DMS 273 (cell line): ENCODE measurements around the gene CYB5A.

Experiments used
- DNase-seq: peaks from one replicate; lab custom pipeline; 2025; ENCODE audit not compliant: unreplicated experiment; lab: John Stamatoyannopoulos, UW

The CYB5A gene

GRCh38 chr18:74278058-74278457 lies 13.7 kb downstream of the CYB5A start:
- DNase-seq: no peak

DNA sequence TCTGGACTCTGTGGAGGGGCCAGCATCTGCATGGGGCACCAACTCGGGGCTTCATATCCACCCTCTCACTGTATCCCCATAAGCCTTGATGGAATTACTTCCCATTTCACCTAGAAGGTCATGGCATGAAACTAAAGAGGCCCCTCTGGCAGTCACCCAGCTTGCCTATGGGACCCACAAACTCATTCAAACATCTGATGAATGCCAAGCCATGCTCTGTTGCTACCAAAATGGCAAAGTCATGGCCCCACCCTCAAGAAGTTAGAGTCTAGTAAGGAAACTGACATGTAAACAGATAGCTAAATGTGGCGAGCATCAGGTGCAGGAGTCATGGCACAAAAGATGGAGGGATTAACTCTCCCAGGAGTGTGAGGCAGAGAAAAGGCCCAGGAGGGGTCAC lies 14.5 kb downstream of the CYB5A start:
- no peak for DNase-seq

- no peak for DNase-seq
Observed at GRCh38 chr18:74276609-74277008, 15.2 kb downstream of the CYB5A start.

- DNase-seq: no peak
Observed at GRCh38 chr18:74275736-74276135, 16.0 kb downstream of the CYB5A start.

GRCh38 chr18:74274700-74275099 lies 17.1 kb downstream of the CYB5A start:
- DNase-seq: no peak

GRCh38 chr18:74273394-74273793 lies 18.4 kb downstream of the CYB5A start:
- DNase-seq: no peak

DNA sequence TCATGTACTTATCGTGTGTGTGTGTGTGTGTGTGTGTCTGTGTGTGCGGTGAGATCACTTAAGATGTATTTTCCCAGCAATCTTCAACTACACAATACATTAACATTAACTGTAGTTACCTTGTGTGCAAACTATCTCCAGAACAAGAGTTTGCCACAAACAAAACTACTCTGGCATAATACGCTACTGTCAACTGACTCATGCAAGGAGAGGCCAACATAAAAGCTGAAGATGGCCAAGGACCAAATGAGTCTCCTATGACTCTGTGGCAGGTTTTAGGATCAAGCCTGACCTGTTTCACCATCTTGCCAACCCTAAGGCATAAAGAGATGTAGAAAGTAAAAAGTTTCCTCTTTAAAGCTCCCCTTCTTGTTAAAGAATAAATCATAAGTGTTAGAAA lies 20.1 kb downstream of the CYB5A start:
- no peak for DNase-seq

GRCh38 chr18:74268933-74269620 lies 22.7 kb downstream of the CYB5A start:
- no peak for DNase-seq

DNA sequence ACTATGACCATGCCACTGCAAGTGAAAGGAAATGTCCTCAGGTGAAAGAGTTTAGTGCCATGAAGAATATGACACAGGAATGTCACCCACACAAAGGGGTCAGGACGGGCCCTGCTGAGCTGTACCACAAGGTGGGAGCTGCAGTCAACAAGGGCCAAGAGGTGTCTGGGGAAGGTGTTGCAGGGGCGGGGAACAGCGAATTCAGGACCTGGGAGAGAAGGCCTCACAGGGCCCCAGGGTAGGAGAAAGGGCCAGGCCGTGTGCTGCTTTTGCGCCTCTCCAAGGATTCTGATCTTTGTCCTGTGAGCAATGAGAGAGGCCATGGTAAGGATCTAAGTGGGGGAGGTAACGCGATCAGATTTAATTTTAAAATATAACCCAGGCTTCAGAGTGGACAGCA lies 23.6 kb downstream of the CYB5A start:
- no peak for DNase-seq

DNA sequence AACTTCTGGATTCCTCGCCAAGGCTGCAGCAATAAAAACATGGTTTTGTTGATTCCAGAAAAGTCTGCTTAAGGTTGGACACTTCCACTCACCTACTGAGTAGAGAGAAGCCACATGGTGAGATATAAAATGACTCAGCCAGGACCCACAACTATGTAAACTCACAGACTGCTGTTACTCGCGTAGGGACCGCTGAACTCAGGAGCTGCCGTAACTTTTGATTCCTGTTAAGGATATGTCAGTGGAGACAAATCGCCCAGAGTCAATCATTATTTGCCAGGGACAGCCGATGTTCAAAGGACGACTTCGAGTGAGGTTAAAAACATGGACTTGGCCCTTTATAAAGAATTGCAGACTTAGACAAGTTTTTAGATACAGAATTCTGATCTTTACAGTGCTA lies 25.6 kb downstream of the CYB5A start:
- DNase-seq: no peak

- no peak for DNase-seq
Observed at GRCh38 chr18:74265546-74266098, 26.1 kb downstream of the CYB5A start.

DNA sequence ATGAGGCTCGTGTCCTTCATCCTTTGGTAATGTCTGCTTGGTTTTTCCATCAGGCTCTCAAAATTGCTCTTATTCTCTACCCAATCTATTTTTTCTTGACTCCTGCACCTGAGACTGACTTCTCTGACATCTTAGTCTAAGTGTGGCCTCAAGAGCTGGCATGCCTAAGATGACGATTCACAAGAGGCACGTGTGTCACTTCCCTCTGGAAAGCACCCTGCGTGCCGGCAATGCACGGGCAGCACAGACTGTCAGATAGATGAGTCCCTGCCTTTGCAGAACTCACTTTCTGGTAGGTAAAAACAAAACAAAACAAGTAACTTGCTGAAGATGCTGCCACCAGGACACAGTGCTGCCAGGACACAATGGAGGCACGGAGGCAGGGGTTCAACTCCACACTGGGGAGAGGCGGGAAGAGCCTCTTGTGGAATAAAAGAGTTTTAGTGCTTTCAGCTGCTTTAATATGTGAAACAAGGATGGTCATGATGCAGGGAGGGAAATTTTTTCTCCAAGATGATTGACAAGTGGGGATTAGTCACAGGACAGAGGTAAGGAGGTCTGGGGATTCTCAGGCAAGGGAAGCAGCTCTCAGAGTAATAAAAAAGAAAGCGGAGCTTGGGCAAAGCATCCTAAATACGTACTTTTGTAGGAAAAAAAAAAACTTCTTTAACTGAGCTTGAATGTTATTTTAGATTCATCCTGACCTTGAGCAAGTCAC lies 27.3 kb downstream of the CYB5A start:
- no peak for DNase-seq

DNA sequence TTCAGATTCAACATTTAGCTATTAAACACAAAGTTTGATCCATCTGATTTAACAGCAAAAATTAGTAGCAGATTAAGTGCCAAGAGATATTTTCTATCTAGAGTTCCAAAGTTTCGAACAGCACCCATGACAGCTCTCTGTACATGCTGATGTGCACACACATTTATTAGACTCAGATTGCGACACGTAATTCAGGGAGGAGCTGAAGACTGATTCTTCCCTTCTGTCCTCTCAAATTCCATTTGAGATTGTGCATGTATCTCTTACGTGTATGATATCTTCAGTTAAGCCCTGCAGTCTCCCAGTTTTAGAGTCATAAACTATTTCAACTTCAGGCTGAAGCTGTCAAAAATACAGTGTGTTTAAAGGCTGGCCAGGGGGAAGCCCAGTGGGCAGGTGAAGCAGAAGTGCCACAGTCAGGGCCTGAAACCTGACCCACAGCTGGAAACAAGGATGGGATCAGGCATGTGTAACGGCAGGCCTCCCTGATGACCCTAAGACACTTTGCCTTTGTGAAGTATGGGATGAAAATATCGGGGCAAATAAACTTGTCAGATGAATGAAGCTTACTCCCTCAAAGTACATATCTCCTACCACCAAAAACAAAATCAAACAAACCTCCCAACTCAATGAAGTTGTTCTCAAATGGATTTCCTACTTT lies 30.6 kb downstream of the CYB5A start:
- no peak for DNase-seq

DNA sequence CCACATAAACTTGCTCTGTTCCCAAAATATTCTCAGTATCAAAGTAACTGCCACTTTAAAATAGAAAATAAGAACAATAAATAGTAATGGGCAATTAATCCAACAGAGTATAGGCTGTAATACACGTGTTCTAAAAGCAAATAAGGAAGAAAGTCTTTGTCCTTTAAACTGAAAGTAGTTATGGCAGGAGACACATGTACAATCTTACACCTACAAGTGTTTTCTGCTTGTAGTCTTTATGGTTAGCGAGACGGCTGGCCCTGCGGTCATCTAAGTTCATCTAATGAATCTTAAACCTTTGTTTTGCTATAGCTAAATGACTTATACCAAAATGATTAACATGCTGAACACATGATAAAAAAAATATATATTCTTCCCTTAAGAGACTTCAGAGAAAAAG lies 32.4 kb downstream of the CYB5A start:
- no peak for DNase-seq

GRCh38 chr18:74257083-74257482 lies 34.7 kb downstream of the CYB5A start:
- no peak for DNase-seq

- no peak for DNase-seq
Observed at GRCh38 chr18:74256190-74256589, 35.6 kb downstream of the CYB5A start.

GRCh38 chr18:74255131-74255616 lies 36.6 kb downstream of the CYB5A start:
- no peak for DNase-seq

DNA sequence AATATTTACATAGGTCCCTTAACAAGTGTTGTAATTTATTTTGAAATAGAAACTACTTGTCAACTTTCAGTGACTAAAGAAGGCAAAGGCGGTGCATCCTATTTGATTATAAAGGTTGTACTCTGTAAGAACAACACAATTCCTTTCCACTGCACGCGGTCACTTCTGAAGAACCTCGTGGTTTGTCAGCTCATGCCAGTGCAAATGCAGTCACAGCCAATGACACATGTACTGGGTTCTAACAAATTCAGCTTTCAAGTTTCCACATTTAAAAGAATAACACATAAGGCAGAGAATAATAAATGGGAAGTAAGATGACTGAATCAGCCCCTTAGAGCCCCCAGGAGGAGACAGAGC lies 39.7 kb downstream of the CYB5A start:
- DNase-seq: no peak

- no peak for DNase-seq
Observed at GRCh38 chr18:74251297-74252038, 40.3 kb downstream of the CYB5A start.

GRCh38 chr18:74250131-74250530 lies 41.6 kb downstream of the CYB5A start:
- no peak for DNase-seq
